GM18909 (cell line): ENCODE data around the gene EPHB1.
"Not testable (repeated sequence)": the region's sequence is repeated elsewhere in the genome, so short reads cannot be mapped to it uniquely, and the experiment has no call there.

ENCODE experiments used
- ATAC-seq: cut with Tn5 transposase; IDR thresholded peaks from one replicate; pipeline ENCODE4 v1.9.1; 2021; ENCODE audit warnings: mild to moderate bottlenecking; ENCODE audit not compliant: unreplicated experiment, poor library complexity

The EPHB1 gene

DNA sequence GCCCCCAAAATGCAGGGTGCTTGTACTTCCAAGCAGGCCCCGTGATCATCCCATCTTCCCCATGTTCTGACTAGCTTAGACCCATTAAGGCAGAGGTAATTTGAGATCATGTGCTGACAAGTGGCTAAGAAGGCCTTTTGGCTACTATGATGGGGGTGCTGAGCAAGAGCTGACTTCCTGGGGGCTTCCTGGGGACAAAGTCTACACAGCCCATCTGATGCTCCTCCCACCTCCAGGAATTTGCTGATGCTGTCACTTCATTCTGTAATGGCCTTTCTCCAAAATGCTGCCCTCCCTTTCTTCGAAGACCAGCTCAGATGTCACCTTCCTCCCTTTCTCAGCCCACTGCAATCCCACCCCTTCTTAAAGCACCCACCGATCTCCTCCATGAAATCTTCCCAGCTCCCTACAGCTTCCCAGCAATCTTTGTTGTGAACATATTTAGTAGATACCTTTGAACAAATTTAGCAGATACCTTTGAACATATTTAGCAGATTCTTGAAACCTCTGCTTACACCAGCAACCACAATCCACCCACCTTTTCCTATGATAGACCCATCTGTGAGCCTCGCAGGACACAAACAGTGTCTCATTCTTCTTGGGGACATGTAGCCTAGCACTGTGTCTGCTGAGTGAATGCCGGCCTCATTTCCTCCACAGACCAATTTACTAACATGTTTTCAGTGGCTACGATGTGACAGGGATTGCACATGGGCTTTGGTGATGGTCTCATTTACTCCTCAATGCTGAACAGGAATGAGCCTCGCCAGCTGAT lies 223.3 kb downstream of the EPHB1 start:
- ATAC-seq: peak; percentile 82

DNA sequence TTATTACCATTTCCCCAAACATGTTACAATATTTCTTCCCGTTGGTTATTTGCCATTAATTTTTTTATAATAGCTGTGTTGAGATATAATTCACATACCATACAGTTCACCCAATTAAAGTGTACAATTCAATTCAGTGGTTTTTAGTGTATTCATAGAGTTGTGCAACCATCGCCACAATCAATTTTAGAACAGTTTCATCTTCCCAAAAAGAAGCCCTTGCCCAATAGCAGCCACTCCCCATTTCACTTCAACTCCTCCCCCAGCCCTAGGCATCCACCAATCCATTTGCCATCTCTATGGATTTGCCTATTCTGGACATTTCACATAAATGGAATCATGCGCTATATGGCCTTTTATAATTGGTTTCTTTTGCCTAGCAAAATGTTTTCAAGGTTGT lies 225.1 kb downstream of the EPHB1 start:
- ATAC-seq: no peak

GRCh38 chr3:135023996-135024658 lies 229.1 kb downstream of the EPHB1 start:
- peak; percentile 72 for ATAC-seq

DNA sequence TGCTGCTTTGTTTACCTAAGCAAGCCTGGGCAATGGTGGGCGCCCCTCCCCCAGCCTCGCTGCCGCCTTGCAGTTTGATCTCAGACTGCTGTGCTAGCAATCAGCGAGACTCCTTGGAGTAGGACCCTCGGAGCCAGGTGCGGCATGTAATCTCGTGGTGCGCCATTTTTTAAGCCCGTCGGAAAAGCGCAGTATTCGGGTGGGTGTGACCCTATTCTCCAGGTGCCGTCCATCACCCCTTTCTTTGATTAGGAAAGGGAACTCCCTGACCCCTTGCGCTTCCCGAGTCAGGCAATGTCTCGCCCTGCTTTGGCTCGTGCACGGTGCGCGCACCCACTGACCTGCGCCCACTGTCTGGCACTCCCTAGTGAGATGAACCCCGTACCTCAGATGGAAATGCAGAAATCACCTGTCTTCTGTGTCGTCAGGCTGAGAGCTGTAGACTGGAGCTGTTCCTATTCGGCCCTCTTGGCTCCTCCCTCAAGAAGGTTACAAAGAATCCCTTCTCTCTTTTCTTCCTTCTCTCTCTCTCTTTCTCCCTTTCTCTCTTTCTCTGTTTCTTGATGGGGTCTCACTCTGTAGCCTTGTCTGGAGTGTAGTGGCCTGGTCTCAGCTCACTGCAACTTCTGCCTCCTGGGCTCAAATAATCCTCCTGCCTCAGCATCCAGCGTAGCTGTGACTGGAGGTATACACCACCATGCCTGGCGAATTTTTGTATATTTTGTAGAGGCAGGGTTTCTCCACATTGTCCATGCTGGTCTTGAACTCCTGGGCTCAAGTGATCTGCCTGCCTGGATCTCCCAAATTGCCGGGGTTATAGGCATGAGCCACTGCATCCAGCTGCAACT lies 235.9 kb downstream of the EPHB1 start:
- not testable (repeated sequence) for ATAC-seq

- no peak for ATAC-seq
Observed at GRCh38 chr3:135033737-135034136, 238.7 kb downstream of the EPHB1 start.

GRCh38 chr3:135034291-135034768 lies 239.3 kb downstream of the EPHB1 start:
- ATAC-seq: no peak

GRCh38 chr3:135034891-135035440 lies 239.9 kb downstream of the EPHB1 start:
- ATAC-seq: no peak

- ATAC-seq: no peak
Observed at GRCh38 chr3:135038186-135038585, 243.1 kb downstream of the EPHB1 start.

- ATAC-seq: not testable (repeated sequence)
Observed at GRCh38 chr3:135039536-135039935, 244.5 kb downstream of the EPHB1 start.

DNA sequence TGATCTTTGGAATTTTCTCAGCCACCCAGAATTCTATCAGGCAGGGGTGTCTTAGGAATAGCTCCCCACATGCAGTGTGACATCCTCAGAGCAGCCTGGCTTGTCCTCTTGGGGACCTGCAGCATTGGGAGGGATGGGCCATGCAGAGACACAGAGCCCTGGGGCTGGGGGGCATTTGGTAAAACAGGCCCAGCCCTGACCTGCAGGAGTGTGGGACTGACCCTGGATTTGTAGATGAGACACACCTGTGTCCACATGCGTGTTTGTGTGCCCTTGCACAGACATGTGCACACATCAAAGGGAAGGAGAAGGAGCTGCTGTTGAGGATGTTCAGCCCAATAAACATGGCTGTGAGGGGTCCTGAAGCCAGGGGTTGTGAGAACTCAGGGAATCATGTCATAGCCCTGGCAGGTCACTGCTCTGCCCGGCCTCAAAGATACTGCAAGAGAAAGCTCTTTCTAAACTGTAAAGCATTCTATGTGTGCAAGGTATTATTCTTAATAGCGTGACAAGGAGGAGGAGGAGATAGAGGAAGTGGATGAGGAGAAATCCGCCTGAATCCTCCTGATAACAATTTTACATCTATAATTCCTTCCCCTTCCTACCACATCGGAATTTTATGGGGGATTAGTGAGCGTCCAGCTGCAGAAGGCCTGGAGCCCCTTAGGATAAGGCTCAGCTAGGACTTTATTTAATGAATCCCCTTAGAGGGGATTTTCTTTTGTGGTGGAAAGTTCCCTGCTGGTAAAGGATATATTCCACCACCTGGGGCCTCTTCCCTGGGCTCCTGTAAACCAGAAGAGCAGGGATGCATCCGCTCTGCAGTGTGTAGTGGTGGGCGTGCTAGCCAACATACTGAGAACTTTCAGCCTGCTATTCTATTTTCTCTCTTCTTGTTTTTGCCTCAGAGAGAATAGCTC lies 245.5 kb downstream of the EPHB1 start:
- ATAC-seq: no peak

DNA sequence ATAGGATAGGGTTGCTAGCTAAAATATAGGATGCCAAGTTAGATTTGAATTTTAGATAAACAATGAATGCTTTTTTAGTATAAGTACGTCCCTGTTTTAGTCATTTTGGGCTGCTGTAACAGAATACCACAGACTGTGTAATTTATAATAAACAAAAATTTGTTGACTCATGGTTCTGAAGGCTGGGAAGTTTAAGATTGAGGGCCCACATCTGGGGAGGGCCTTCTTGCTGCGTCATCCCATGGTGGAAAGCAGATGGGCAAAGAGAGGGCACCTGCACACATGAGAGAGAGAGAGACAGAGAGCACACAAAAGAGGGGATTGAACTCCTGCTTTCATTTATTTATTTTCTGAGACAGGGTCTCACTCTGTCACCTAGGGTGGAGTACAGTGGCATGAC lies 246.5 kb downstream of the EPHB1 start:
- ATAC-seq: no peak

GRCh38 chr3:135047061-135047460 lies 252.0 kb downstream of the EPHB1 start:
- ATAC-seq: no peak

- no peak for ATAC-seq
Observed at GRCh38 chr3:135050536-135050935, 255.5 kb downstream of the EPHB1 start.

- ATAC-seq: no peak
Observed at GRCh38 chr3:135051409-135051973, 256.4 kb downstream of the EPHB1 start.

DNA sequence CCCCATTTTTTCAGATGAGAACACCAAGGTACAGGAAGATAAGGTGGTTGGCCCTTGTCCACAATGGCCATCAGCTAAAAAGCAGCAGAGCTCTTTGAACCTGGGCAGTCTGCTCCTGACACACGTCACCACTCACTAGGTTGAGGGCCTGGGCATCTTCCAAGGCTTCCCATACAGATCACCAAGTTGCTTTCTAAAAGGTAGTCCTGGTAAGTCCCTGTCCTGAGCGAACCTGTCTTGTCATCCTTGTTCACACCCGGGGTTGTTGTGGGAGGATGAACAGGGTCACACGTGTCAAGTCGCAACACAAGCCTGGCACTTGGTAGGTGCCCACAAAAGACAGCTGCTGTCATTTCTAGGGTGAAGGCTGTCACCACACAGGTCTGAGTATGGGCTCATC lies 260.4 kb downstream of the EPHB1 start:
- ATAC-seq: no peak

DNA sequence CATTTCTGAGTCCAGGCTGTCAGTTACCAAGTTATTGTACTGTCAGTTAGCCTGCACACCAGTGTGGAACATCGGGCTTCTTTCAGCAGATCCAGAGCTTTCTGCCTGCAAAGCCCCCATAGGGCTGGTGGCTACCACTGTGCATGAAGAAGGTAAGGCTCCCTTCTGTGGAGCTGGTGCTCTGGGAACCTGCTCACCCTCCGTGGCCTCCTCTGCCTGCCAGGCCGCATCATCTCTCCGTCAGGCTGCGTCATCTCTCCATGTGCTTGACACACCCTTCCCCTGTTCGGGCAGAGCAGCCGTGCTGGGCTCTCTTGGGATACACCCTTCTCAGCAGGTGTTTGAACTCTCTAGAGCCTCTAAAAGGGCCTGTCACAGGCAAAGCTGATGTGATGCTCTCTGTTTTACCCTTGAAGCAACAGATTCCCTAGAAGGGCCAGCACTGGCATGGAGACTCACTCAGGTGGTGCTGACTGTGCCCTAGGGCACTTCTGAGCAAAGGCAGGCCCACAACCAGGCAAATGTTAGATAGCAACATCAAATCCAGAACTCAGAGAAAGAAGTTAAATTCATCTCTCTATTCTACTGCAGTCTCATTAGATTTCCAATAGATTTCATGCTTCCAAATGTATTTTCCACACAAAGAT lies 261.1 kb downstream of the EPHB1 start:
- ATAC-seq: no peak

DNA sequence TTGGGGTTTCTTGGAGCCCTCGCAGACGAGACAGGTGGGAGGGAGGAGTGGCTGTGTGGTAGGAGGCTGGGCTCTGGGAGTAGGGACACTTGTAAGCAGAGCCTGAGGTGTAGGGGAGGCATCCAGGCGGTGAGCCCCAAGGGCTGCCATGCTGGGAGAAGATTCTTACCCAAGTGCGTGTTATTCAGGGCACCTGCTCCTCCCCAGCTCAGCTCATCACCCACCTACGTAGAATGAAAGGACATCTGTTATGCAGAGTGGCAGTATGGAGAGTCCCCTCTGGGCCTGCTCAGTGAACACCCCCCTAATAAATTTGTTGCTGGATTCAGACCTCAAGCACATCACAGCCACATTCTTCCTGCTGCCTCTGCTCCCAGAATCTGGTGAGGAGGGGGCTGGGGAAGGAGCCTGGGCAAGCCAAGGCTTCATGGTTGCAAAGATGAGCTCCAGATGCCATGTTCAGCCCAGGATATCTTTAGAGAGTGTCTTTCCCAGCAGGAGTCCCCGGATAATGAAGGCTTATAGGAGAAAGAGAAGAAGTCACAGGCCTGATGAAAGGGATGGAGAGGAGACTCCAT lies 261.8 kb downstream of the EPHB1 start:
- no peak for ATAC-seq

- ATAC-seq: no peak
Observed at GRCh38 chr3:135057996-135058395, 262.9 kb downstream of the EPHB1 start.
